ENCODE data around the gene FKBP14.

DNA sequence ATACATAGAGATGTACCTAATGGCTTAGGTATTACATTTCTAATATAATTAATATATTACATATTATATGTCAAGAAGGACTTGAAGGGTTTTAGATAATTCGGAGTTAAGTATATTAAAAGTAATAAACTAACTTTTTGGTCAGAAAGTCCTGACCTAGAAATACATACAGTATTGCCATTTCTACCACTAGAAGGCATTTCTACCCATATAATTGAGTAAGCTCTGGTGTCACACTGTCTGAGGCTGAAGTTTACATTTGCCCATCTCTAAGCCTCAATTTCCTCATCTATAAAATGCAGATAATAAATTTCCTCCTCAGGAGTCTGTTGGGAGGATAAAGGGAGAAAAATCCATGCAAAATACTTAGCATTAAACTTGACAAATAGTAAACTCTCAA lies 7.1 kb downstream of the FKBP14 start:
- TF ChIP-seq, protein P1, sequence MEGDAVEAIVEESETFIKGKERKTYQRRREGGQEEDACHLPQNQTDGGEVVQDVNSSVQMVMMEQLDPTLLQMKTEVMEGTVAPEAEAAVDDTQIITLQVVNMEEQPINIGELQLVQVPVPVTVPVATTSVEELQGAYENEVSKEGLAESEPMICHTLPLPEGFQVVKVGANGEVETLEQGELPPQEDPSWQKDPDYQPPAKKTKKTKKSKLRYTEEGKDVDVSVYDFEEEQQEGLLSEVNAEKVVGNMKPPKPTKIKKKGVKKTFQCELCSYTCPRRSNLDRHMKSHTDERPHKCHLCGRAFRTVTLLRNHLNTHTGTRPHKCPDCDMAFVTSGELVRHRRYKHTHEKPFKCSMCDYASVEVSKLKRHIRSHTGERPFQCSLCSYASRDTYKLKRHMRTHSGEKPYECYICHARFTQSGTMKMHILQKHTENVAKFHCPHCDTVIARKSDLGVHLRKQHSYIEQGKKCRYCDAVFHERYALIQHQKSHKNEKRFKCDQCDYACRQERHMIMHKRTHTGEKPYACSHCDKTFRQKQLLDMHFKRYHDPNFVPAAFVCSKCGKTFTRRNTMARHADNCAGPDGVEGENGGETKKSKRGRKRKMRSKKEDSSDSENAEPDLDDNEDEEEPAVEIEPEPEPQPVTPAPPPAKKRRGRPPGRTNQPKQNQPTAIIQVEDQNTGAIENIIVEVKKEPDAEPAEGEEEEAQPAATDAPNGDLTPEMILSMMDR (IDR thresholded peaks at IDR 0.05 in 8 of 11, conservative IDR thresholded peaks at IDR 0.05 in 3 of 11): no peak
- no peak for TF ChIP-seq POLR2AphosphoS5 (IDR thresholded peaks at IDR 0.05)
